ENCODE measurements around the gene COL16A1.

DNA sequence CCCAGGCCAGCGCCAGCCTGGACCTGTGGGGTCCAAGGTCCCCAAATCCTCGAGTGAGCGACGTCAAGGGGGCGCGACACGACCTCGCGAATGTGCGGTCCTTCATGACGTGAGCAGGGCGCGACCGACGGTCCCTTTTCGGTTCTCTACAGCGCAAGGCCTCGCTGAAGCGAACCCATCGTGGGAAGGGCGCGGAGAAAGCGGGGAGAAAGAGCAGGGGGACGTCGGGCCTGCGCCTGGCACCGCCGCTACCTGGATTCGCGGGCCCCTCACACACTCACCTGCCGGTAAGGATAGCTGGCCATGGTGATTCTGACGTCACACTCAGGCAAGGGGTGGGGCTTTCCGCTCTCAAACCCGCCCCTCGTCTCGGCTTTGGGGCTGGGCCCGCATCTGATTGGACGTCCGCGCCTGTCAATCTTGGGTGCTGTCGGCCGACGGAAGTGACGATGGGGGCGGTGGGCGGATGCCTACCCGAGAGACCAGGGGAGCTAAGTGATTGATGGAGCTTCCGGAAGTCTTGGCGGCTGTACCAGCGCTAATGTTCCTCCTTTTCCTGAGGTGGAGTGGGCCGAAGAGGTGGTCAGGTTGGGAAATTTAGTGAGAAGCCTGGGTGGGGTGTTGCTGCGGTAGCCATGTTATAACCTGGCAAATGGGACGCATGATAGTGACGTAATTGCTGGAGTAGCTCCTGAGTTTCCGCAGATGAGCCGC, 59.1 kb downstream of the COL16A1 start, which contains the start of gene PEF1:
- TF ChIP-seq ZNF678 (CRISPR knock-in tag; IDR thresholded peaks at IDR 0.05) (peak; percentile 26; the same call in 1 of the 2 replicates), HCFC1 (IDR thresholded peaks at IDR 0.05; ENCODE audit: low read depth, low read length) (peak; percentile 74), TMF1 (CRISPR knock-in tag; IDR thresholded peaks at IDR 0.05; ENCODE audit: low read depth) (no peak)
